ENCODE data around the gene HPS3. TPM values are rescaled to one million over a fixed set of nuclear protein-coding genes. Genes with fewer than 3 reads are reported as not detected.
A peak's percentile ranks its signal among the peaks of the same experiment; 100 is the strongest.

Gene HPS3
- total RNA-seq, 4 donors from 2014 or later, result 17.8 to 39.5 (median 24.7) TPM

DNA sequence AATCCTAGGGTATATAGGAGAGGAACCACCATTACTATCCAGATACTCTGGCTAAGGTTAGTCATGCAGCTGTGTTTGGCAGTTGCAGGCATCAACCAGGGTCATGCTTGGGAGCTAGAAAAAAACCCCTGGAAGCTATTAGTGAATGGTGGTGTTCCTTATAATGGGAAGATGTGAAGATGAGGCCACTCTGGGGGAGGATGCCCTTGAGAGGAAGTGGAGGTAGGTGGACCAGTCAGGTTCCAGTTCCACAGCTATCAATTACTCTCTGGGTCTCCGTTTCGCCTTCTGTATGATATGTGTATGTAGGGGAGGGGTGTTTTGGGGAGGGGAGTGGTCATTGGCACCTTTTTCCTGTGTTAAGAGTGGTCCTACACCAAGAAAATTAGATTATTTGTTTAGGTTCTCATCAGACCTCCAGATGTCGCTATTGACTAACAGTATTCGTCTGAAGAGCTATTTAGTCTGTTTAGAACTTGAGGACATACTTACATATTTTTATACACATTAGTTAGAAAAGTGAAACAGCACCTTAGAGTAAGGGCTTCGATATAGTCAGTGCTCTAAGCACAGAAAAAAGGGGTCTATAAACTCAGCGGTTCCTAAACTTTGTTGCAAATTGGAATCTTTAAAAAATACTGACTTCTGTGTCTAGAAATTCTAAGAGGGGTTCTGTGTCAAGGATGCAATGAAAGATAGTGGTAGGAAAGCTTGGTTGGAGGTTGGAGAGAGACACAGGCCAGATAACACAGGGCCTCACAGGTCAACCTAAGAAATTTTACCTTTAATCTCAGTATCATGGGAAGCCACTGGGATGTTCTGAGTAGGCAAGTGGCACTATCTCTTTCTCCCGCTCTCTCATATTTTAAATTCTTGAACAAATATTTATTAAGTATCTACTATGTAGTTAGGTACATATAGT is 9.1 kb upstream of the HPS3 start:
- TF ChIP-seq POLR2A (IDR thresholded peaks at IDR 0.05), result no peak
- TF ChIP-seq CTCF (IDR thresholded peaks at IDR 0.05), result peak; percentile 43 to 84 (median 64)
- H3K9me3 ChIP-seq, result no peaks in the 10 kb centered on the region
- no peak overlapping the region for H3K4me3 ChIP-seq
- H3K27me3 ChIP-seq, result no peaks in the 10 kb centered on the region
- WGBS, 2 donors, result 17% methylated on average over 7 of the region's 7 CpGs
- peak overlapping the region in 1 of 4 donors; percentile 31 for H3K27ac ChIP-seq
- peaks cover 0 to 6% (median 0%) of the 10 kb centered on the region in 4 donors for H3K4me1 ChIP-seq
- H3K36me3 ChIP-seq, result no peaks in the 10 kb centered on the region
- peak in 1 of 2 donors; percentile 48 for DNase-seq (ENCODE audit: low spot score in 2 of 2)

- H3K4me1 ChIP-seq, result peaks cover 0 to 6% (median 0%) of the 10 kb centered on the region in 4 donors
- 86% methylated on average over 4 of the region's 4 CpGs for WGBS, 2 donors
Measured at GRCh38 chr3:149122721-149123578, 6.5 kb upstream of the HPS3 start.

DNA sequence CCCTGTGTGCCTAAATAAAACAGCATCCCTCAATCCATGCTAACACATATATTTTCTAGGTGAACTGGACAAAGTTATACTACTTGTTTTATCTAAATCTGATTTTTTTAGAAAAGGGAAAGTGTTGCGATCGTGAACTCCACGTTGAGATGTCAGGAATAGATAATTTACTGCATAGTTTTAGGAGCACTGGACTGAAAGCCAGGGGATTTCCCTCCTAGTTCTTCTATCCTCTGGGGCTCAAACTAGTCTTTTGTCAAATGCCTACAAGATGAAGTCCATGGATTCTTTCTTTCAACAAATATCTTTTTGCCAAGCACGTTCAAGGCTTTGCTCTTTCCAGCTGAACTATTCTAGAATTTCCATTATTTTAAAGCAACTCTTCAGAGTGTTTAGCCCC is 617 bp upstream of the HPS3 start:
- WGBS, 2 donors, result 3 to 4% methylated on average over 4 of the region's 4 CpGs
- Histone ChIP-seq H3K4me1 (peaks cover 0 to 42% (median 13%) of the 10 kb centered on the region in 4 donors), H3K27ac (peak overlapping the region; percentile 55 to 92 (median 89)), H3K4me3 (peak overlapping the region; percentile 71 to 89 (median 79)), H3K27me3 (no peaks in the 10 kb centered on the region), H3K9me3 (no peaks in the 10 kb centered on the region), H3K36me3 (no peaks in the 10 kb centered on the region)
- TF ChIP-seq CTCF (IDR thresholded peaks at IDR 0.05) (no peak), POLR2A (IDR thresholded peaks at IDR 0.05) (no peak), EP300 (IDR thresholded peaks at IDR 0.05) (no peak)
- DNase-seq (ENCODE audit: low spot score in 2 of 2), result no peak

More at GRCh38 chr3:149122721-149123578, 6.5 kb upstream of the HPS3 start:
- no peak for TF ChIP-seq POLR2A (IDR thresholded peaks at IDR 0.05)
- TF ChIP-seq EP300 (IDR thresholded peaks at IDR 0.05), result no peak
- no peak for TF ChIP-seq CTCF (IDR thresholded peaks at IDR 0.05)
- H3K36me3 ChIP-seq, result no peaks in the 10 kb centered on the region
- H3K27me3 ChIP-seq, result no peaks in the 10 kb centered on the region
- H3K4me3 ChIP-seq, result no peak overlapping the region
- no peak for DNase-seq (ENCODE audit: low spot score in 2 of 2)
- H3K9me3 ChIP-seq, result no peaks in the 10 kb centered on the region
- H3K27ac ChIP-seq, result no peak overlapping the region

DNA sequence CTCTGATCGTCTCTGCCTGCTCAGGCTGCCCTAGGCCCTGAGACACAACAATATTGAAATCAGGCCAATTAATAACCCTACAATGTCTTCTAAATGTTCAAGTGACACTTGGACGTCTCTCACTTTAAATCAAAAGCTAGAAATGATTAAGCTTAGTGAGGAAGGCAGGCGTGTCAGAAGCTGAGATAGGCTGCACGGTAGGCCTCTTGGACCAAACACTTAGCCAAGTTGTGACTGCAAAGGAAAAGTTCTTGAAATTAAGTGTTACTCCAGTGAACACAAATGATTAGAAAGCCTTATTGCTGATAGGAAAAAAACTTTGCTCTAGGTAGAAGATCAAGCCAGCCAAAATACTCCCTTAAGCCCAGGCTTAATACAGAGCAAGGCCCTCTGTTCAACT is 2.2 kb downstream of the HPS3 start:
- Histone ChIP-seq H3K27me3 (no peaks in the 10 kb centered on the region), H3K4me3 (peak overlapping the region in 1 of 4 donors; percentile 3), H3K27ac (peak overlapping the region; percentile 25 to 92 (median 89)), H3K36me3 (no peaks in the 10 kb centered on the region), H3K4me1 (peaks cover 0 to 62% (median 30%) of the 10 kb centered on the region in 4 donors), H3K9me3 (no peaks in the 10 kb centered on the region)
- 40 to 41% methylated on average over 4 of the region's 4 CpGs for WGBS, 2 donors
- no peak for DNase-seq (ENCODE audit: low spot score in 2 of 2)
- TF ChIP-seq EP300 (IDR thresholded peaks at IDR 0.05), result no peak
- TF ChIP-seq CTCF (IDR thresholded peaks at IDR 0.05), result no peak
- TF ChIP-seq POLR2A (IDR thresholded peaks at IDR 0.05), result no peak

Measured in tibial nerve (tissue), 4 donors.